Amniotic stem cell (primary cell): ENCODE measurements around the gene TICRR.
A peak's percentile ranks its signal among the peaks of the same experiment; 100 is the strongest.
"Not testable (repeated sequence)": the region's sequence is repeated elsewhere in the genome, so short reads cannot be mapped to it uniquely, and the experiment has no call there.

Source experiments
- DNase-seq: peaks from one replicate; lab custom pipeline; 2025; lab: John Stamatoyannopoulos, UW

TICRR gene, protein sequence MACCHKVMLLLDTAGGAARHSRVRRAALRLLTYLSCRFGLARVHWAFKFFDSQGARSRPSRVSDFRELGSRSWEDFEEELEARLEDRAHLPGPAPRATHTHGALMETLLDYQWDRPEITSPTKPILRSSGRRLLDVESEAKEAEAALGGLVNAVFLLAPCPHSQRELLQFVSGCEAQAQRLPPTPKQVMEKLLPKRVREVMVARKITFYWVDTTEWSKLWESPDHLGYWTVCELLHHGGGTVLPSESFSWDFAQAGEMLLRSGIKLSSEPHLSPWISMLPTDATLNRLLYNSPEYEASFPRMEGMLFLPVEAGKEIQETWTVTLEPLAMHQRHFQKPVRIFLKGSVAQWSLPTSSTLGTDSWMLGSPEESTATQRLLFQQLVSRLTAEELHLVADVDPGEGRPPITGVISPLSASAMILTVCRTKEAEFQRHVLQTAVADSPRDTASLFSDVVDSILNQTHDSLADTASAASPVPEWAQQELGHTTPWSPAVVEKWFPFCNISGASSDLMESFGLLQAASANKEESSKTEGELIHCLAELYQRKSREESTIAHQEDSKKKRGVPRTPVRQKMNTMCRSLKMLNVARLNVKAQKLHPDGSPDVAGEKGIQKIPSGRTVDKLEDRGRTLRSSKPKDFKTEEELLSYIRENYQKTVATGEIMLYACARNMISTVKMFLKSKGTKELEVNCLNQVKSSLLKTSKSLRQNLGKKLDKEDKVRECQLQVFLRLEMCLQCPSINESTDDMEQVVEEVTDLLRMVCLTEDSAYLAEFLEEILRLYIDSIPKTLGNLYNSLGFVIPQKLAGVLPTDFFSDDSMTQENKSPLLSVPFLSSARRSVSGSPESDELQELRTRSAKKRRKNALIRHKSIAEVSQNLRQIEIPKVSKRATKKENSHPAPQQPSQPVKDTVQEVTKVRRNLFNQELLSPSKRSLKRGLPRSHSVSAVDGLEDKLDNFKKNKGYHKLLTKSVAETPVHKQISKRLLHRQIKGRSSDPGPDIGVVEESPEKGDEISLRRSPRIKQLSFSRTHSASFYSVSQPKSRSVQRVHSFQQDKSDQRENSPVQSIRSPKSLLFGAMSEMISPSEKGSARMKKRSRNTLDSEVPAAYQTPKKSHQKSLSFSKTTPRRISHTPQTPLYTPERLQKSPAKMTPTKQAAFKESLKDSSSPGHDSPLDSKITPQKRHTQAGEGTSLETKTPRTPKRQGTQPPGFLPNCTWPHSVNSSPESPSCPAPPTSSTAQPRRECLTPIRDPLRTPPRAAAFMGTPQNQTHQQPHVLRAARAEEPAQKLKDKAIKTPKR (N-terminal part only)

GRCh38 chr15:89575146-89575655, at the start of gene TICRR:
TICRR (plus strand) TSS chr15:89575469; CDS start chr15:89575587, 118 bp downstream.
- DNase-seq: peak; percentile 99

GRCh38 chr15:89526181-89526580, 49.1 kb upstream of the TICRR start:
- DNase-seq: no peak

DNA sequence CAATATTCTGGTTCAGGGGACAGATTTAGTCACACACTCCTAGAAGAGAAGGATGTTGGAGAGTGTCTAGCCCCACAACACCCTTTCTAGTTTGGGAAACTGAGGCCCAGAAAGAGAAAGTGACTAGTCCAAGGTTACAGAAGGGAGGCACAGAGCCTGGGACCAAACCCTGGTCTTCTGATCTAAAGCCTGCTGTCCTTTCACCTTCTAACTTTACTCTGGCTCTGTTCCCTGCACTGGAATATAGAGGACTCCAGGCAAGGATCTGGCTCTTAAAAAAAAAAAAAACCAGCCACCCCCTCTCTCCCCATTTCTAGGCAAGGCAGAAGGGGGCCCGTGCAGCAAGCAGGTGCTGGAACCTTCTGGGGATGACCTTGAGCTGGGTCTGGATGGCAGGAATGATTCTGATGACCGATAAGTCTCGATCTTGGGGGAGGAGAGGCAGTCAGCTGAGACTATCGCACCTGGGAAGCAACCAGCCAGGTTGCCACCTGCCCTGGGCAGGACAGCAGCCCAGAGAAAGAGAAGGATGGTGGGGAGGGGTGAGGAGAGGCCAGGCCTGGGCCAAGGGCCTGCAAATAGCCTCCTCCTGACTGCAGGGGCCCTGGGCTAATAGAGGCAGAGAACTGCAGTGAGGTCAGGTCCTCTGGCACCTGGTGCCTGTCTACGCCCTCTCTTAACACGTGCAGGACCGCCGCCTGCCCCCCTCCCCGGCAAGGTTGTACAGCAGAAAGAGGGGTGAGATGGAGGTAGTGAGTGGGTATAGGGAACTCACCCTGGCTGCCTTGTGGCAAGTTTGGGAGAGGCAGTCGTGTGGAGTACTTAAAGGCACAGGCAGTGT, 48.4 kb upstream of the TICRR start:
- DNase-seq: no peak

GRCh38 chr15:89528757-89529352, 46.4 kb upstream of the TICRR start:
- no peak for DNase-seq

- DNase-seq: no peak
Measured at GRCh38 chr15:89530976-89531375, 44.3 kb upstream of the TICRR start.

DNA sequence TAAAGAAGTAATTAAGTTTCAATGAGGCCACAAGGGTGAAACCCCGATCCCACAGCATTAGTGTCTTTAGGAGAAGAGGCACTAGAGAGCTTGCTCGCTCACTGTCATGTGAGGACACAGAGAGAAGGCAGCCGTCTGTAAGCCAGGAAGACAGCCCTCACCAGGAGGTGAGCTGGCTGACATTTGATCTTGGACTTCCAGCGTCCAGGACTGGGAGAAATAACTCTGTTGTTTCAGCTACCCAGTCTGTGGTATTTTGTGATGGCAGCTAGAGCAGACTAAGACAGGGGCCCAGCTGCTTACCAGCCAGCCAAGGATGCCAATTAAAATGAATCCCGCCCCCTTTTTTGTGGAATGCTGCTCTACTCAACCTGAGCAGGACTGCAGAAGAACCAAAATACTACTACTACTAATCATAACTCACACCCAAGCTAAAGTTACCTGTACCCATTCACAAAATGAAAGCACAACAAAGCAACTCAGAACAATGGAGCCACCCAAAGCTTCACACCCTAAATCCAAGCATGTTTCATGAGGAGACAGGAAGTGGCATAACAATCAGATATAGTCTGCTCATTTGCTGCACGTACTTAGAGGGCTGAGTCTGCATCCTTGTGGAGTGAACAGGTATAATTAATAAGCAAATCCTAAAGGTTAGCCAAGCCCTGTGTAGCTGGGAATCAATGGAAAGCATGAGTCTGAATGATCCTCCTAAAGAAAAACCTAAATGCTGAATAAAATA, 43.3 kb upstream of the TICRR start:
- no peak for DNase-seq

GRCh38 chr15:89533861-89534544, 41.3 kb upstream of the TICRR start:
- DNase-seq: no peak

DNA sequence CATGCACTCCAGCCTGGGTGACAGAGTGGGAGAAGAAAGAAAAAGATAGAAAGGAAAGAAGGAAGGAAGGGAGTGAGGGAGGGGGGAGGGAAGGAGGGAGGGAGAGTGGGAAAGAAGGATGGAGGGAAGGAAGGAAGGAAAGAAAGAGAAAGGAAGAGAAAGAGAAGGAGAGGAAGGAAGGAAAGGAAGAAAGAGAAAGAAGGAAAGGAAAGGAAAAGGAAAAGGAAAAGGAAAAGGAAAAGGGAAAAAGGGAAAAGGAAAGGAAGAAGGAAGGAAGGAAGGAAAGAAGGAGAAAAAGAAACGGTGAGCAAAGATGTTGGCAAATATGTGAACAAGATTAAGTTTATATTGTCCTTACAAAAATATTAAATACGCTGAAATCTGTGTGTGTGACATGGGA, 36.2 kb upstream of the TICRR start:
- no peak for DNase-seq

DNA sequence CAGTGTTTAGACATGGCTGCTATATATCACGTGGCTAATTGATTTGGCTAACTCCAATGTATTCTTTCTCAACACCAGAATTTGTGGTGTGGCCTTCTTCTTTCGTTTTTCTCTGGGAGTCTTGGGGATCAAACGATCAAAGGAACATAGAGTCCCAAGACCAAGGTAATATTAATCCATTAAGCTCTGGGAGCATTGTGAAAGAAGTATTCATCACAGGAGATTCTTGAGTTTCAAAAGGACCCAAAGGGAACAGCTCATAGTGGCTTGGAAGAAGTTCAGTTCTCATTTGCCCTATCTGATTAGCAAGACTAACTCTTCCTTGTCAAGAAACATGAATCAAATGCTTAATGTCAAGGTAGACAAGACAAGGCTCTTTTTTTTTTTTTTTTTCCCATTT, 32.9 kb upstream of the TICRR start:
- no peak for DNase-seq

- DNase-seq: no peak
Measured at GRCh38 chr15:89543389-89543788, 31.9 kb upstream of the TICRR start.

GRCh38 chr15:89549138-89549537, 26.1 kb upstream of the TICRR start:
- not testable (repeated sequence) for DNase-seq

GRCh38 chr15:89550427-89550826, 24.8 kb upstream of the TICRR start:
- DNase-seq: no peak

DNA sequence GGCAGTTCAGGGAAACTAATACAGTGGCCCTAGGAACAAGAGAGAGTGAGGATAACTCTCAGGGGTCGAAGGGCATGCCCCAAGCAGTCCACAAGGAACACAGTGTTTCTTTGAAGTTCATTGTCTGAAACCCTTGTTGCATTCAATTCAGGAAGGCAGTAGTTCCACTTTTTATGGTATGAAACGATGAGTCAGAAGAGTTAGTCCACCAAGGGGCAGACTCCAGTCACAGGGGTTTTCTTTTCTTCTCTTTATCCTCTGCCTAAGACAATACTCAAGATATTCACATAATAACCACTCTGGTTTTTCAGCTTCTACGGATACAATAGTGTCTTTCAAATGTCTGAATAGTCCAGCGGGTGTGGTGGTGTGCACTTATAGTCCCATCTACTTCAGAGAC, 23.7 kb upstream of the TICRR start:
- DNase-seq: no peak

GRCh38 chr15:89553632-89554031, 21.6 kb upstream of the TICRR start:
- no peak for DNase-seq

- DNase-seq: no peak
Measured at GRCh38 chr15:89554247-89554646, 21.0 kb upstream of the TICRR start.

DNA sequence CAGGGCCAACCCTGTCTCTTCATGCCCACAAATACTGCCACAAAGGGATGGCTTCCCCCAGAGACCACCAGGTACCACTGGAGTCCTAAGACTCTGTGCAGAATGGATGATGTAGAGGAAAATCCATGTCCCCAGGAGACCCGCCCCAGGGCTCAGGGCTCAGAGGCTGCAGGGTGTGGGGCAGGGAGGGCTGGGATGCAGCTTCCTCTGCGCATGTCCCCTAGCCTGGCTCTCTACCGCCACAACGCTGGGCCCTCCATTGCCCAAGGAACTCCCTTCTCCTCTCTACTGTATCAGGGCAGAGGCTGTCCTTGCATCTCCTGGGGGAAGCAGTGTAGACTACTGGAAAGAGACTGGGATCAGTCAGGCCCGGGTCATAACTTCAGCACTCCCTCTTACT, 19.5 kb upstream of the TICRR start:
- no peak for DNase-seq

DNA sequence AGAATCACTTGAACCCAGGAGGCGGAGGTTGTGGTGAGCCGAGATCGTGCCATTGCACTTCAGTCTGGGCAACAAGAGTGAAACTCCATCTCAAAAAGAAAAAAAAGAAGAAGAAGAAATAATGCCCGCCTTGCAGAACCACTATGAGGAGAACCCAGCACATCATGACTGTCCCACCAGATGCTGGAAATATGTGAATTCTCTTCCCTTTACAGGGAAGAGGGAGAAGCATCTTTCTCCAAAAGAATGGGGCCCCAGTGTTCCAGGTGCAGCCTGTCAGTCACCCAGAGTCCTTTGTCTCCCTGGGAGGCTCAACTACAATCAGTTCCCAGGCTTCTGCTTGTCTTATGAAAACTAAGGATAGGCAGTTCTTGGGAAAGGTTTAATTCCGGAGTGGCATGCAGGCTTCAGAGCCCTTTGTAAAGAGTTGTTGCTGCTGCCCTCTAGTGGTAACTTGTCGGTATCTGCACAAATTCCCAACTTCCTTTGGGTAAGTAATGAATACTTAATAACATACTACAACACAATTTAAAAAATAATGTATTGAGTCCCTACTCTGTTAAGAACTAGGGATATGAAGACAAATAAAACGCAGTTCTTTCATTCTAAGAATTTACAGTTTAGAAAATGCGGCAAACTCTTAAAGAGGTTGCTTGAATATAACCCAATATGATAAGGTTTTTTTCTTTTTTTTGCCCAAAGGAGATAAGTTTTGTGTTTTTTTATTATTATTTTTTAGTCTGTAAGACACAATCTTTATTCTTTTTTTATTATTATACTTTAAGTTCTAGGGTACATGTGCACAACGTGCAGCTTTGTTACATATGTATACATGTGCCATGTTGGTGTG, 18.6 kb upstream of the TICRR start:
- peak; percentile 47 for DNase-seq

- DNase-seq: no peak
Measured at GRCh38 chr15:89559769-89560264, 15.5 kb upstream of the TICRR start.
